ENCODE data around the gene DKK3. TPM values are rescaled to one million over a fixed set of nuclear protein-coding genes. Genes with fewer than 3 reads are reported as not detected.

Gene DKK3
- total RNA-seq, 2 donors from 2014 or later, result 732 to 847 TPM

- Histone ChIP-seq H3K36me3 (no peaks in the 10 kb centered on the region), H3K27me3 (replicated peaks; ENCODE audit: insufficient read depth) (no peaks in the 10 kb centered on the region), H3K4me3 (no peak overlapping the region), H3K9me3 (no peaks in the 10 kb centered on the region), H3K27ac (no peak overlapping the region), H3K4me1 (ENCODE audit: control insufficient read depth in 1 of 2, low read depth in 2 of 2) (peaks cover 0 to 22% of the 10 kb centered on the region in 2 donors)
- ATAC-seq (ENCODE audit: insufficient number of reproducible peaks, low FRiP score, low read depth), result no peak
- TF ChIP-seq CTCF (IDR thresholded peaks at IDR 0.05), result no peak
- no peak for DNase-seq (ENCODE audit: low spot score)
These were observed 20.7 kb upstream of the DKK3 start for GRCh38 chr11:12029119-12029518.

- Histone ChIP-seq H3K27me3 (replicated peaks; ENCODE audit: insufficient read depth) (no peaks in the 10 kb centered on the region), H3K27ac (no peak overlapping the region), H3K36me3 (no peaks in the 10 kb centered on the region), H3K4me3 (no peak overlapping the region), H3K4me1 (ENCODE audit: control insufficient read depth in 1 of 2, low read depth in 2 of 2) (peaks cover 0 to 22% of the 10 kb centered on the region in 2 donors), H3K9me3 (no peaks in the 10 kb centered on the region)
- DNase-seq (ENCODE audit: low spot score), result no peak
- no peak for TF ChIP-seq CTCF (IDR thresholded peaks at IDR 0.05)
- ATAC-seq (ENCODE audit: insufficient number of reproducible peaks, low FRiP score, low read depth), result no peak
These were observed 19.9 kb upstream of the DKK3 start for GRCh38 chr11:12028303-12028702.

GRCh38 chr11:12026331-12027211, 18.1 kb upstream of the DKK3 start:
- no peaks in the 10 kb centered on the region for H3K27me3 ChIP-seq (replicated peaks; ENCODE audit: insufficient read depth)
- no peak overlapping the region for H3K4me3 ChIP-seq
- H3K27ac ChIP-seq, result no peak overlapping the region
- DNase-seq (ENCODE audit: low spot score) (no peak), ATAC-seq (ENCODE audit: insufficient number of reproducible peaks, low FRiP score, low read depth) (no peak)
- no peaks in the 10 kb centered on the region for H3K9me3 ChIP-seq
- no peaks in the 10 kb centered on the region for H3K36me3 ChIP-seq
- H3K4me1 ChIP-seq (ENCODE audit: control insufficient read depth in 1 of 2, low read depth in 2 of 2), result peaks cover 0 to 17% of the 10 kb centered on the region in 2 donors
- no peak for TF ChIP-seq CTCF (IDR thresholded peaks at IDR 0.05)

GRCh38 chr11:12024254-12024926, 16.0 kb upstream of the DKK3 start:
- Histone ChIP-seq H3K27ac (no peak overlapping the region), H3K9me3 (no peaks in the 10 kb centered on the region), H3K36me3 (no peaks in the 10 kb centered on the region), H3K4me1 (ENCODE audit: control insufficient read depth in 1 of 2, low read depth in 2 of 2) (peaks cover 7 to 35% of the 10 kb centered on the region in 2 donors), H3K27me3 (replicated peaks; ENCODE audit: insufficient read depth) (no peaks in the 10 kb centered on the region), H3K4me3 (no peak overlapping the region)
- TF ChIP-seq CTCF (IDR thresholded peaks at IDR 0.05), result no peak
- no peak for DNase-seq (ENCODE audit: low spot score)
- ATAC-seq (ENCODE audit: insufficient number of reproducible peaks, low FRiP score, low read depth), result no peak

GRCh38 chr11:12023015-12023414, 14.6 kb upstream of the DKK3 start:
- Histone ChIP-seq H3K4me1 (ENCODE audit: control insufficient read depth in 1 of 2, low read depth in 2 of 2) (peaks cover 17 to 42% of the 10 kb centered on the region in 2 donors), H3K4me3 (no peak overlapping the region), H3K9me3 (no peaks in the 10 kb centered on the region), H3K36me3 (no peaks in the 10 kb centered on the region), H3K27me3 (replicated peaks; ENCODE audit: insufficient read depth) (no peaks in the 10 kb centered on the region), H3K27ac (no peak overlapping the region)
- no peak for DNase-seq (ENCODE audit: low spot score)
- no peak for ATAC-seq (ENCODE audit: insufficient number of reproducible peaks, low FRiP score, low read depth)
- no peak for TF ChIP-seq CTCF (IDR thresholded peaks at IDR 0.05)

Data from thoracic aorta (tissue), 2 donors.